CD4-positive, alpha-beta T cell (primary cell): Measurements from ENCODE around the gene MAN1C1. TPM values are rescaled to one million over a fixed set of nuclear protein-coding genes. Genes with fewer than 3 reads are reported as not detected.

Source experiments
- ATAC-seq: fragments of 200-7000 bp; cut with Tn5 transposase; one replicate; pipeline ENCODE4 v1.10.0; 2022; ENCODE audit warnings: mild to moderate bottlenecking; ENCODE audit not compliant: poor library complexity
- CTCF ChIA-PET: fragments of 350-600 bp; sonication (Branson Sonifier 250); formaldehyde crosslinking; loops from one replicate; lab custom pipeline; 2021; ENCODE audit warnings: antibody characterized with exemption, inconsistent platforms; lab: Charles Lee
- POLR2A ChIA-PET: fragments of 350-600 bp; sonication (Branson Sonifier 250); formaldehyde crosslinking; loops from one replicate; lab custom pipeline; 2021; ENCODE audit warnings: antibody characterized with exemption, inconsistent platforms; lab: Charles Lee
- DNase-seq, 14 experiments: peaks; one replicate each; pipeline ENCODE4 v3.0.0-alpha.2; 2013 to 2020; ENCODE audit warnings: mixed read lengths in 2 of 14
- H3K27ac ChIP-seq, 2 donors: one replicate each; pipeline versions ENCODE4 v1.5.1 to v1.7.0; 2013; ENCODE audit warnings: low read length in 2 of 2, low read depth in 1 of 2, mild to moderate bottlenecking in 1 of 2
- H3K27me3 ChIP-seq, 2 experiments: 1 replicate in 1 of 2; 2 replicates in 1 of 2; pipeline versions ENCODE4 v1.6.1 to v1.7.0; 2013; ENCODE audit warnings: low read length in 2 of 2, control low read depth in 1 of 2, mild to moderate bottlenecking in 1 of 2, moderate library complexity in 1 of 2; ENCODE audit not compliant: insufficient read depth in 2 of 2, control insufficient read depth in 1 of 2
- H3K36me3 ChIP-seq: one replicate; pipeline ENCODE4 v1.6.1; 2013; ENCODE audit warnings: low read length, control low read depth; ENCODE audit not compliant: insufficient read depth
- H3K4me1 ChIP-seq: one replicate; pipeline ENCODE4 v1.6.1; 2013; ENCODE audit warnings: low read length, control low read depth; ENCODE audit not compliant: insufficient read depth
- H3K4me3 ChIP-seq: one replicate; pipeline ENCODE4 v1.5.1; 2013; ENCODE audit warnings: mild to moderate bottlenecking, low read length, moderate library complexity
- H3K9me3 ChIP-seq, 2 experiments: 1 replicate in 1 of 2; 2 replicates in 1 of 2; pipeline versions ENCODE4 v1.6.1 to v1.7.0; 2013; ENCODE audit warnings: low read length in 2 of 2, mild to moderate bottlenecking in 2 of 2, control low read depth in 1 of 2, moderate library complexity in 1 of 2; ENCODE audit not compliant: control insufficient read depth in 1 of 2, insufficient read depth in 1 of 2
- H3K27ac Mint-ChIP-seq: one replicate; pipeline ENCODE4 v1.8.0; 2020; ENCODE audit warnings: mixed read lengths
- H3K27me3 Mint-ChIP-seq: one replicate; pipeline ENCODE4 v1.8.0; 2021; ENCODE audit warnings: mixed read lengths
- H3K36me3 Mint-ChIP-seq: one replicate; pipeline ENCODE4 v1.8.0; 2021; ENCODE audit warnings: low read depth, mixed read lengths
- H3K4me1 Mint-ChIP-seq: one replicate; pipeline ENCODE4 v1.8.0; 2021; ENCODE audit warnings: low read depth, mixed read lengths
- H3K4me3 Mint-ChIP-seq: one replicate; pipeline ENCODE4 v1.8.0; 2020; ENCODE audit warnings: mild to moderate bottlenecking, mixed read lengths
- H3K9me3 Mint-ChIP-seq: one replicate; pipeline ENCODE4 v1.8.0; 2020; ENCODE audit warnings: mixed read lengths
- CTCF ChIP-seq: fragments of 200-600 bp; IDR thresholded peaks from one replicate; pipeline ENCODE4 v1.8.0; 2022; ENCODE audit warnings: antibody characterized with exemption, mild to moderate bottlenecking
- intact Hi-C, 2 experiments: fragments of 100-400 bp; cut with DNase I in 1 of 2; cut with micrococcal nuclease in 1 of 2; formaldehyde crosslinking; loops; one replicate each; pipeline versions ENCODE4 v1.15.1 to v1.9.0; 2023 to 2025; cut with DNase I, micrococcal nuclease
- total RNA-seq, 174 experiments: library from RNA in 2 of 174; stranded (reverse) in 2 of 174; gene quantifications; one replicate each; pipeline ENCODE4 v1.2.3 and lab custom pipeline; 2021 to 2026

MAN1C1 gene
- total RNA-seq, 2 experiments from 2014 or later = 44.4 to 46.9 TPM

GRCh38 chr1:25784575-25785051, 168.0 kb downstream of the MAN1C1 start:
- POLR2A ChIA-PET = interaction anchor here (1.2 kb wide), 1 partner anchor 15 kb away, joined by 3 read pairs; no protein-coding TSS in a partner anchor
- no peak for ATAC-seq
- Mint-ChIP-seq H3K27ac (peak overlapping the region; percentile 61), H3K36me3 (peaks cover 83% of the 10 kb centered on the region), H3K4me1 (peaks cover 8% of the 10 kb centered on the region), H3K9me3 (no peaks in the 10 kb centered on the region), H3K27me3 (no peaks in the 10 kb centered on the region), H3K4me3 (no peak overlapping the region)
- Histone ChIP-seq H3K27me3 (no peaks in the 10 kb centered on the region), H3K4me1 (no peaks in the 10 kb centered on the region), H3K36me3 (peaks cover 68% of the 10 kb centered on the region), H3K9me3 (no peaks in the 10 kb centered on the region), H3K27ac (no peak overlapping the region), H3K4me3 (no peak overlapping the region)
- TF ChIP-seq CTCF = no peak
- intact Hi-C loops = no loop called here
- DNase-seq = no peak
- CTCF ChIA-PET = no interaction called here

- ChIA-PET POLR2A (interaction anchor here (1.2 kb wide), 1 partner anchor 14 kb away, joined by 3 read pairs; no protein-coding TSS in a partner anchor), CTCF (interaction anchor here (0.7 kb wide), 1 partner anchor 37 kb away, joined by 4 read pairs; no protein-coding TSS in a partner anchor)
- Histone ChIP-seq H3K27me3 (no peaks in the 10 kb centered on the region), H3K27ac (no peak overlapping the region), H3K4me3 (no peak overlapping the region), H3K4me1 (no peaks in the 10 kb centered on the region), H3K36me3 (peaks cover 66% of the 10 kb centered on the region), H3K9me3 (no peaks in the 10 kb centered on the region)
- Mint-ChIP-seq H3K27me3 (no peaks in the 10 kb centered on the region), H3K36me3 (peaks cover 81% of the 10 kb centered on the region), H3K4me1 (peaks cover 8% of the 10 kb centered on the region), H3K9me3 (no peaks in the 10 kb centered on the region), H3K27ac (peak overlapping the region; percentile 47), H3K4me3 (no peak overlapping the region)
- no peak for TF ChIP-seq CTCF
- ATAC-seq (no peak), DNase-seq (no peak)
- intact Hi-C loops = no loop called here
Measured at GRCh38 chr1:25785333-25786067, 168.9 kb downstream of the MAN1C1 start.

- Mint-ChIP-seq H3K36me3 (peaks cover 81% of the 10 kb centered on the region), H3K4me3 (no peak overlapping the region), H3K27me3 (no peaks in the 10 kb centered on the region), H3K9me3 (no peaks in the 10 kb centered on the region), H3K4me1 (peaks cover 5% of the 10 kb centered on the region), H3K27ac (peak overlapping the region; percentile 30)
- ATAC-seq (no peak), DNase-seq (no peak)
- intact Hi-C loops = no loop called here
- CTCF ChIA-PET = interaction anchor here (0.9 to 2.5 kb wide), 2 partner anchors 9 to 179 kb away, joined by 3 to 6 read pairs; no protein-coding TSS in a partner anchor
- Histone ChIP-seq H3K9me3 (no peaks in the 10 kb centered on the region), H3K4me1 (no peaks in the 10 kb centered on the region), H3K36me3 (peaks cover 61% of the 10 kb centered on the region), H3K27me3 (no peaks in the 10 kb centered on the region), H3K4me3 (no peak overlapping the region), H3K27ac (peak overlapping the region in 1 of 2 donors; percentile 22)
- no peak for TF ChIP-seq CTCF
- POLR2A ChIA-PET = interaction anchor here (0.6 to 2.8 kb wide), 5 partner anchors 9 to 210 kb away, joined by 3 to 12 read pairs (median 4); partner anchors contain the start of gene MTFR1L
Measured at GRCh38 chr1:25786887-25787759, 170.5 kb downstream of the MAN1C1 start.
